Adrenal gland (tissue), 12 donors: ENCODE measurements around the gene IGFN1. TPM values are rescaled to one million over a fixed set of nuclear protein-coding genes. Genes with fewer than 3 reads are reported as not detected.

Source experiments
- DNase-seq, 7 donors: peaks; one replicate each; pipeline ENCODE4 v3.0.0-alpha.2; 2019 to 2020
- H3K27ac ChIP-seq, 5 donors: fragments of 200-600 bp; sonication (generic) in 4 of 5; 1 replicate in 3 of 5; 2 replicates in 2 of 5; pipeline versions ENCODE4 v1.5.1 to v1.8.0; 2016 to 2020; ENCODE audit warnings: mild to moderate bottlenecking in 1 of 5
- H3K27me3 ChIP-seq: fragments of 200-600 bp; 2 replicates; pipeline ENCODE4 v1.8.0; 2021
- H3K36me3 ChIP-seq, 2 donors: fragments of 200-600 bp; replicated peaks in 1 of 2; 1 replicate in 1 of 2; 2 replicates in 1 of 2; pipeline versions ENCODE4 v1.5.1 to v1.8.0; 2018 to 2022
- H3K4me1 ChIP-seq, 2 donors: fragments of 200-600 bp; replicated peaks in 1 of 2; 1 replicate in 1 of 2; 2 replicates in 1 of 2; pipeline versions ENCODE4 v1.5.1 to v1.8.0; 2018 to 2021
- H3K4me3 ChIP-seq, 4 donors: fragments of 200-600 bp; sonication (generic) in 3 of 4; one replicate each; pipeline ENCODE4 v1.5.1; 2016 to 2018
- H3K9me3 ChIP-seq, 3 donors: fragments of 200-600 bp; sonication (generic) in 1 of 3; replicated peaks in 1 of 3; 1 replicate in 2 of 3; 2 replicates in 1 of 3; pipeline versions ENCODE4 v1.5.1 to v1.8.0; 2016 to 2021
- CTCF ChIP-seq, 6 experiments: fragments of 450-650 bp in 4 of 6; fragments of 200-600 bp in 2 of 6; sonication (generic) in 1 of 6; IDR thresholded peaks; 1 replicate in 5 of 6; 2 replicates in 1 of 6; pipeline versions ENCODE4 v1.5.1 to v1.8.0; 2016 to 2021; ENCODE audit warnings: antibody characterized with exemption in 6 of 6, mild to moderate bottlenecking in 2 of 6, moderate library complexity in 1 of 6
- POLR2A ChIP-seq, 2 donors: fragments of 450-650 bp; IDR thresholded peaks; one replicate each; pipeline ENCODE4 v1.6.1; 2017; ENCODE audit warnings: antibody characterized with exemption in 2 of 2, mild to moderate bottlenecking in 2 of 2, moderate library complexity in 1 of 2
- WGBS, 4 donors: extraction: QIAGEN DNeasy Blood & Tissue Kit in 2 of 4; methylation state at CpG; one replicate each; pipeline versions ENCODE4 v1.1.5 to v1.1.7; 2013 to 2017; 5-methylcytosine and 5-hydroxymethylcytosine counted together
- intact Hi-C, 2 donors: fragments of 100-400 bp; cut with DNase I; formaldehyde crosslinking; loops; one replicate each; pipeline versions ENCODE4 v1.14.1 to v1.15.0; 2022 to 2023
- polyA plus RNA-seq, 3 donors: library from polyadenylated mRNA; stranded (reverse); fragments of 200-250 nt in 2 of 3; fragments of 350-450 nt in 1 of 3; fragmentation: Illumina TruSeq in 1 of 3; extraction: RNeasy Lipid Tissue Mini Kit (QIAGEN cat#74804) in 1 of 3; gene quantifications; one replicate each; pipeline ENCODE4 v1.2.3, GENCODE V29; 2013 to 2014
- total RNA-seq, 9 donors: library from RNA; depleted of rRNA in 4 of 9; stranded (reverse); fragments of >200 nt in 4 of 9; fragments of 120-200 nt in 1 of 9; fragmentation: NEBNext Ultra II Directional in 1 of 9; extraction: Animal tissue kit (Norgen Biotek cat#: 25700) in 1 of 9; gene quantifications; one replicate each; pipeline versions ENCODE4 v1.1.0 to v1.2.4, GENCODE V29; 2013 to 2023
- donor health status: healthy with polysubstance abuse.
- donor health status: Bipolar disorder and iron deficiency.
- donor health status: DM: yes; HTN: yes; CAD: no.
- donor health status: DM: no; HTN: no; CAD: no.
- donor health status: DM: no; HTN: no; CAD: no.
- donor health status: DM: yes; HTN: yes; CAD: no.

Gene IGFN1
- total and polyA plus RNA-seq, 12 donors: 0.09 to 3.0 (median 0.28) TPM; not detected in 3

GRCh38 chr1:201164645-201165044 is 26.0 kb upstream of the IGFN1 start:
- 66 to 74% (median 67%) methylated on average over 7 of the region's 7 CpGs for WGBS, 4 donors
- no peak overlapping the region for H3K4me3 ChIP-seq
- no peaks in the 10 kb centered on the region for H3K27me3 ChIP-seq
- H3K9me3 ChIP-seq: no peaks in the 10 kb centered on the region
- no peak overlapping the region for H3K27ac ChIP-seq
- no peaks in the 10 kb centered on the region for H3K36me3 ChIP-seq
- intact Hi-C loops: no loop called here
- TF ChIP-seq CTCF (IDR thresholded peaks at IDR 0.05) (no peak), POLR2A (IDR thresholded peaks at IDR 0.05) (no peak)
- H3K4me1 ChIP-seq: no peaks in the 10 kb centered on the region
- peak in 1 of 7 donors; percentile 48 for DNase-seq

- no peaks in the 10 kb centered on the region for H3K9me3 ChIP-seq
- no peak overlapping the region for H3K4me3 ChIP-seq
- 86 to 89% (median 87%) methylated on average over 13 of the region's 13 CpGs for WGBS, 4 donors
- DNase-seq: peak in 1 of 7 donors; percentile 29
- no peaks in the 10 kb centered on the region for H3K27me3 ChIP-seq
- H3K36me3 ChIP-seq: no peaks in the 10 kb centered on the region
- H3K4me1 ChIP-seq: peaks cover 7 to 9% of the 10 kb centered on the region in 2 donors
- intact Hi-C loops: no loop called here
- TF ChIP-seq CTCF (IDR thresholded peaks at IDR 0.05): no peak
- no peak for TF ChIP-seq POLR2A (IDR thresholded peaks at IDR 0.05)
- no peak overlapping the region for H3K27ac ChIP-seq
Observed at GRCh38 chr1:201167041-201167991, 23.3 kb upstream of the IGFN1 start.

- H3K4me1 ChIP-seq: peaks cover 7 to 9% of the 10 kb centered on the region in 2 donors
- 64 to 97% (median 90%) methylated on average over 3 of the region's 3 CpGs for WGBS, 4 donors
Observed at GRCh38 chr1:201169203-201169602, 21.4 kb upstream of the IGFN1 start.

More at GRCh38 chr1:201169203-201169602, 21.4 kb upstream of the IGFN1 start:
- TF ChIP-seq POLR2A (IDR thresholded peaks at IDR 0.05): no peak
- no peak for TF ChIP-seq CTCF (IDR thresholded peaks at IDR 0.05)
- H3K27me3 ChIP-seq: no peaks in the 10 kb centered on the region
- no peak overlapping the region for H3K27ac ChIP-seq
- DNase-seq: no peak
- no peaks in the 10 kb centered on the region for H3K9me3 ChIP-seq
- intact Hi-C loops: no loop called here
- H3K4me3 ChIP-seq: no peak overlapping the region
- H3K36me3 ChIP-seq: no peaks in the 10 kb centered on the region
